Fibroblast of skin of right biceps (primary cell): ENCODE data around the gene ODF4.
"Not testable (repeated sequence)": the region's sequence is repeated elsewhere in the genome, so short reads cannot be mapped to it uniquely, and the experiment has no call there.

ENCODE experiments used
- DNase-seq: peaks from one replicate; pipeline ENCODE4 v3.0.0-alpha.2; 2013

The ODF4 gene

GRCh38 chr17:8326511-8327302 lies 12.9 kb upstream of the ODF4 start:
- DNase-seq: peak; percentile 36

DNA sequence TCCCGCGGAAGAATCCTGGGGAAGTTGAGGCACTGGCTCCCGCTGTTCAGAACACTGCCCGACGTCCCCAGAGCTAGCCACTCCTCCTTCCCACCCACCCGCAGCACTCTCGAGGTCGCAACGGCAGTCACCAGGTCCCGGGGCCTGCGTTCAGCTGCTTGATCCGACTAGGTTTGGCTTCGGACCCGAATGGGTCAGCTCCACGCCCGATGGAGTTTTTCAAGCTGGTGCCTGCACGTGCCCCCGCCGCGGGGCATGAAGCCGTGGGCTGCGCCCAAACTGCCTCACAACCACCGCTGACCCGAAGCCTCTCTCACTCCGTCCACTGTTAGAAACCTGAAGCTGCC lies 12.4 kb upstream of the ODF4 start:
- no peak for DNase-seq

DNA sequence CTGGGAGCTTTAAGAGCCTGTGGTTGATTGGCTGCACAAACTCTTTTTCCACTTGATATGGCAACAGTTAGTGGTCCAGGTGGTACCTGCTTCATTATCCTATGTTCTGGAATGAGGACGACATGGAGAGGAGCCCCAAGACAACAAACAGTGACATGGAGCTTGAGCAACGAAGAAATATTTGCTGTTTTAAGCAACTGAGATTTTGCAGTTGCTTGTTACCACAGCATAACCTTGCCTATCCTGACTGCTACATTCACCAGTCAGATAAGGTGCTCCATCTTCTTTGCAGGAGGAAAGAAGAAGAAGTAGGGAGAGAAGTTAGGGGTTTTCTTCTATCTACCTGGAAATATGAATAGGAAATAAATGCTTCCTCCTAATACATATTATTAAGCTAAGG lies 7.5 kb upstream of the ODF4 start:
- no peak for DNase-seq

- no peak for DNase-seq
Observed at GRCh38 chr17:8332688-8333087, 7.0 kb upstream of the ODF4 start.

- DNase-seq: no peak
Observed at GRCh38 chr17:8333281-8333680, 6.4 kb upstream of the ODF4 start.

DNA sequence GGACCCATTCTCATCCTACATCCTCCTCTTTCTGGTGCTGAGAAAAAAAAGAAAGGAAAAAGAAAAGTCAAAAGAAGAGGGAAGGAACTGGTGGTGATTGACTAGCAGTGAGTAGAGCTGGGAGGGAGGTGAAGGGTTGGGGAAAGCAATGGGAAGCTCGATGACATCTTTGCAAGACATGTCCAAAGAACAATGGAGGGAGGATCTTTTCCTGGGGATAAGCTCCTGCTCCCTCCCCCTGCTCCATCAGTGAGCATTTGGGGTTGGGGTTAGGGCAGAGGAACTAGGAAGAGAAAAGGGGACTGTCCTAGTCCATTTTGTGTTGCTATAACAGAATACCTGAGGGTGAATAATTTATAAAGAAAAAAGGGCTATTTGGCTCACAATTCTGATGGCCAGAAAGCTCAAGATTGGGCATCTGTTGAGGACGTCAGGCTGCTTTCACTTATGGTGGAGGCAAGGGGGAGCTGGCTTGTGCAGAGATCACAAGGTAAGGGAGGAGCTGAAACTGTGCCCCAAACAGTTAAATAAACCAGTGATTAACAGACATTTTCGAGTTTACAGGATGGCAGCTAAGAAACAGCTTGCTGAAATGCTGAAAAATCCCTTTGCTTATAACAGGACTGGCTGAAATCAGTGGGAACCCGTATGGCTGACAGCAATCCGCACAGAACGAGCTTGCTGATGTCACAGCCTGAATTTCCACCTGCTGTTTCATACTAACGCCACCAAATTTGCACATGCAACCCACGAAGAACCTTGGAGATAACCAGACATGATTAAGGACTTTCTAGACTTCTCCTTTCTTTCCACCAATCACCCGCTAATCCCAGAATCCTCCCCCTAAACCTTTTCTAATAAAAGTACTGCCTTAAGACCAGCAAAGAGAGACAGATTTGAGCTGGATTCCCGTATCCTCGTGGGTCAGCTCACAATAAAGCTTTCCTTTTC lies 1.6 kb upstream of the ODF4 start:
- DNase-seq: no peak

GRCh38 chr17:8338753-8339140 lies 893 bp upstream of the ODF4 start:
- DNase-seq: peak; percentile 36

DNA sequence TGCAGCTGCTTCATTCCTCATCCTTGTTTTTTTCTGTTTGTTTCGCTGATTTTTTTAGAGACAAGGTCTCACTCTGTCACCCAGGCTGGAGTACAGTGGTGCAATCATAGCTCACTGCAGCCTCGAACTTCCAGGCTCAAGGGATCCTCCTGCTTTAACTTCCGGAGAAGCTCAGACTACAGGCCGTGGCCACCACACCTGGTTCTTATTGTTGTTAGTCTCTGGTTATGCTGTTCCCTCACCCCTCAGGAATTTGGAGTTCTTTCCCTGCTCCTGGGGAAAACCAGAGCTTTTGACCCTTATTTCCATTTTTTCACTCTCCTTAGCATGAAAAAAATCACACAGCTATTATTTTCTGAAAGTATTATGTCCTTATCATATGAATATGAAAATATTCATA lies 1.8 kb downstream of the ODF4 start:
- DNase-seq: peak; percentile 26

DNA sequence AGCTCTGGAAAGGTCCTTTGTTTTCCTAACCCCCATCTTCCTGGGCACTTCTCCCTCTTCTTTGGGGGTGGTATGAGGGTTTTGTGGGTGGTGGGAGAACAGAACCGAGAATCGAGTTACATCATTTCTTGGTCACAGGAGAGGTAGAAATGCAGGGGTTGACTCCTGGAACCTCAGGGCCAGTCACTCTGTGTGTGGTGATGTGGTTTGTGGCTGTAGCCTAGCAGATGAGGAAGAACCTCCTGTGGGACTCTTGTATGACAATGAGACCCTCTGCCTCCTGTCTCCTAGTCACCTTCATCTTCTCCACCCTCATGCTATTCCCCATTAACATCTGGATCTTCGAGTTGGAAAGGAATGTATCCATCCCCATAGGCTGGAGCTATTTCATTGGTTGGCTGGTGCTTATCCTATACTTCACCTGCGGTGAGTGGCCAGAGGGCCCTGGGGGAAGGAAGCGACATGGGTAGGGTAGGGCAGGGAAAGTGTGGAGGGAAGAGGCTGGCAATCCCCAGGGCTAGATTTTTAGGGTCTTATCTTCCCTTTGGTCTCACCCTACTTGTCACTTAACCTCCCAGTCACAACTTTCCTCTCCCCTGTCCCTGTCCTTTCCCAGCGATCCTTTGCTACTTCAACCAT lies 5.5 kb downstream of the ODF4 start:
- DNase-seq: no peak

- no peak for DNase-seq
Observed at GRCh38 chr17:8345951-8346665, 6.5 kb downstream of the ODF4 start.

DNA sequence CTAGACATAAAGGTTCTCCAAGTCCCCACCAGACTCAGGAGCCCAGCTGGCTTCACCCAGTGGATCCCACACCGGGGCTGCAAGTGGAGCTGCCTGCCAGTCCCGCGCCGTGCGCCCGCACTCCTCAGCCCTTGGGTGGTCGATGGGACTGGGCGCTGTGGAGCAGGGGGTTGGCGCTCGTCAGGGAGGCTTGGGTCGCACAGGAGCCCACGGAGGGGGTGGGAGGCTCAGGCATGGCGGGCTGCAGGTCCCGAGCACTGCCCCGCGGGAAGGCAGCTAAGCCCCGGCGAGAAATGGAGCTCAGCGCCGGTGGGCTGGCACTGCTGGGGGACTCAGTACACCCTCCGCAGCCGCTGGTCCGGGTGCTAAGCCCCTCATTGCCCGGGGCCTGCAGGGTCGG lies 7.4 kb downstream of the ODF4 start:
- DNase-seq: not testable (repeated sequence)

DNA sequence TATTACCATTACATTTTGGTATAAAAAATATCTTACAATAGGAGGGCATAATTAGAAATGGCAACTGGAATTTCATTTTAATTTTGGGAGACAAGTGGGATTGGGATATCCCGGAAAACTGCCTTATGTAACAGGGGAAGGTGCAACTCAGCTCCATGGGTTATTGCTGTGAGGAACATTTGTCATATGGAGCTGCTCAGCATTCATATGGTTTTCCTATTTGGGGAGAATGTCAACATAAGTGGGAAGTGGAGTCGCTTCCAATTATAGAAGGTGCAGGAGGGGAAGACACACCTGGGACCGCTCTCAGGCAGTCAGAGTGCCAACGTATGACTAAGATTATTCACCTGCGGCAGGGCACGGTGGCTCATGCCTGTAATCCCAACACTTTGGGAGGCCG lies 10.7 kb downstream of the ODF4 start:
- no peak for DNase-seq

GRCh38 chr17:8353736-8354135 lies 14.1 kb downstream of the ODF4 start:
- DNase-seq: no peak

DNA sequence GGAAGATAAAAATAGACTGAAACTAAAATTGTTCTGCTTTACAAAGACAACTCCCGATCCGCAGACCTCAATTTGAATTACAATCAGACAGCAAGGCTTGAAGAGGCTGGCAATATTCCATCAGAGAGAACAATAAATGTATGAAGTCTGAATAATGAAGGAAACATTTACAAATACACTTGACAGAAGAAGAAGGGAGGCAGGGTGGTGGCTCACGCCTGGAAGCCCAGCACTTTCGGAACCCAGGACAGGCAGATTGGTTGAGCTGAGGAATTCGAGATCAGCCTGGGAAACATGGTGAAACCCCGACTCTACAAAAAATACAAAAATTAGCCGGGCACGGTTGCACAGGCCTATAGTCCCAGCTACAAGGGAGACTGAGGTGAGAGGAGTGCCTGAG lies 14.6 kb downstream of the ODF4 start:
- no peak for DNase-seq

- no peak for DNase-seq
Observed at GRCh38 chr17:8357910-8358309, 18.3 kb downstream of the ODF4 start.

DNA sequence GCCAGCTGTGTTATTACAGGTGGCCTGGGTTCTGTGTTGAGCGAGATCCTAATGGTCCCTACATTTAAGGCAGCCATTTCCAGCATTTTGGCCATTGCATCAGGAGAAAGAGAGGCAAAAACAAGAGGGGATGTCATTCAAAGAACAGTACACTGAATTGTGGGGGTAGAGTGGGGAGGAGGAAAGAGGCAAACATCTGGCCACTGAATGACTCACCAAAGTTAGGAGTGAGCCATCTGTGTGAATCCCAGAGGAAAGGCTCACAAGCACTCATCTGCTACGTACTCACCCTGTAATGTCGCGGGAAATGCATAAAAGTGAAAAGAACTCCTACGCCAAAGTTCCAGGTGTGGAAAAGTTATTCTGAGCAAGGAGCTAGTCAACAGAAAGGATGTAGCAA lies 20.1 kb downstream of the ODF4 start:
- peak; percentile 83 for DNase-seq

GRCh38 chr17:8360260-8360659 lies 20.6 kb downstream of the ODF4 start:
- no peak for DNase-seq

DNA sequence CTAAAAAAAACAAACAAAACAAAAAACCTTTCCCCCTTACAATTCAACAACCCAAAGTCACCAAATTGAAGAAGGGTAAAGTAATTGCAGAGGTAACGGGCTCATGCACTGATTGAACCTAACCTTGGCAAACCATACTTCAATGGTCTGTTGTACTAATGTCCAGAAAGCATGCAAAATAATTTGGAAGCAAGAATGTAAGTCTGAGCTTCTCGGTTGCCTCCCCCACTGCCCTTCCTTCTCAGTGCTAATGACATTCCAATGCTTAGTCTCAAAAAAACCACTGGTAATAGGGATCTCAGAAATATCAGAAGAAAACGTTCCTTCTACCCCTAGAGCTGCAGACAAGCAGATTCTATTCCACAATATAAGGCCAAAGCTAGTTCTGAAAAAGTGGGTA lies 21.1 kb downstream of the ODF4 start:
- no peak for DNase-seq

DNA sequence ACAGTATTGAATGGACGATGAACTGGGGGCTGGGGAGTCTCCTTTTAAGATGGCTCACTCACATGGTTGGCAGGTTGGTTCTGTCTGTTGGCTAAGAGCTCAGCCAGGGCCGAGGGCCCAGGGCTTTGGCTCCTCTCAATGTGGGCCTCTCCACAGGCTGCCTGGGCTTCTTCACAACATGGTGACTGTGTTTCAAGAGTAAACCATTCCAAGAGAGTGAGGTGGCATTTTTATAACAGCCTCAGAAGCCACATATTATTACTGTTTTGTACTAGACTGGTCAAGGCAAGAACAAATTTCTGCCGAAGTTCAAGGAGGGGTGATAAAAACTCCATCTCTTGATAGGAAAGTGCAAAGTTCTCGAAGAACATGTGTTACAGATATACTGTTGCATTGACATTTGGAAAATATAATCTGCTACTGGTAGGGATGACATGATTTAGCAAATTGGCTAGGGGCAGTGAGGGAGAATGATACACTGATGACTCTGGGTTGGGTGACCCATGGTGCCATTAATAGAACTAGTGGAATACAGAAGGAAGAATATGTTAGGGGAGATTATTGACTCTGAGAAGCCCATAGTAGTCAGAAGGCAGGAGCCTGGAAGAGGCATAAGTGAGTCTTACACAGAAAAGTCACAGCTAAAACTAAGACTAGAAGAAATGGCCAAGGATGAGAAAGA lies 23.2 kb downstream of the ODF4 start:
- DNase-seq: no peak

GRCh38 chr17:8365143-8365542 lies 25.5 kb downstream of the ODF4 start:
- peak; percentile 54 for DNase-seq

DNA sequence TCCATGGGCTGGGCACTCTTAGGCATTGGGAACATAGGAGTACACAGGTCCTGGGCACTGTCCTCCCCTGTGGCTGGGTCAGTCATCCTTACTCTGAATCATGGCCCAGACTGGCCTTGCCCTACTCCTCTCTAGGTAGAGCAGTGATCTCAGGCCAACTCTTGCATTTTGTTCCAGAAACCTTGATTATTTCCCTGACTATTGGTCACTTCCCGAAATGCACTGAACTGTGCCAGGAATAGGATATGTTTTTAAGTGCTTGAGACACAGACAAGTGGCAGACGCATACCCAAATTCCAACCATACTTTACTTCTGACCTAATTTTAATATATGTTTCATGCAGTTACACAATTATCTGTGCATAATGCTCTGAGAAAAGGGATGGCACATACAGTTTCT lies 26.6 kb downstream of the ODF4 start:
- peak; percentile 82 for DNase-seq

GRCh38 chr17:8368193-8368592 lies 28.6 kb downstream of the ODF4 start:
- DNase-seq: no peak
